ENCODE results near the gene EGFR.

- no peak for TF ChIP-seq POLR2A (IDR thresholded peaks at IDR 0.05; ENCODE audit: low read depth, low read length)
- TF ChIP-seq, protein P1, sequence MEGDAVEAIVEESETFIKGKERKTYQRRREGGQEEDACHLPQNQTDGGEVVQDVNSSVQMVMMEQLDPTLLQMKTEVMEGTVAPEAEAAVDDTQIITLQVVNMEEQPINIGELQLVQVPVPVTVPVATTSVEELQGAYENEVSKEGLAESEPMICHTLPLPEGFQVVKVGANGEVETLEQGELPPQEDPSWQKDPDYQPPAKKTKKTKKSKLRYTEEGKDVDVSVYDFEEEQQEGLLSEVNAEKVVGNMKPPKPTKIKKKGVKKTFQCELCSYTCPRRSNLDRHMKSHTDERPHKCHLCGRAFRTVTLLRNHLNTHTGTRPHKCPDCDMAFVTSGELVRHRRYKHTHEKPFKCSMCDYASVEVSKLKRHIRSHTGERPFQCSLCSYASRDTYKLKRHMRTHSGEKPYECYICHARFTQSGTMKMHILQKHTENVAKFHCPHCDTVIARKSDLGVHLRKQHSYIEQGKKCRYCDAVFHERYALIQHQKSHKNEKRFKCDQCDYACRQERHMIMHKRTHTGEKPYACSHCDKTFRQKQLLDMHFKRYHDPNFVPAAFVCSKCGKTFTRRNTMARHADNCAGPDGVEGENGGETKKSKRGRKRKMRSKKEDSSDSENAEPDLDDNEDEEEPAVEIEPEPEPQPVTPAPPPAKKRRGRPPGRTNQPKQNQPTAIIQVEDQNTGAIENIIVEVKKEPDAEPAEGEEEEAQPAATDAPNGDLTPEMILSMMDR (IDR thresholded peaks at IDR 0.05; ENCODE audit: extremely low read depth in 1 of 2, insufficient read depth in 1 of 2, low read depth in 1 of 2, low read length in 2 of 2) = no peak
- TF ChIP-seq JUN (IDR thresholded peaks at IDR 0.05; ENCODE audit: borderline replicate concordance, insufficient read depth, insufficient read length, low read depth) = no peak
- TF ChIP-seq EZH2 (IDR thresholded peaks at IDR 0.05; ENCODE audit: borderline replicate concordance, low read depth, low read length, severe bottlenecking) = no peak
- no peak for TF ChIP-seq POLR2AphosphoS5 (IDR thresholded peaks at IDR 0.05; ENCODE audit: insufficient read depth, low read depth, low read length)
- no peak for TF ChIP-seq GATA2 (IDR thresholded peaks at IDR 0.05; ENCODE audit: insufficient read depth, insufficient read length, low read depth, low read length)
- TF ChIP-seq, protein P2, sequence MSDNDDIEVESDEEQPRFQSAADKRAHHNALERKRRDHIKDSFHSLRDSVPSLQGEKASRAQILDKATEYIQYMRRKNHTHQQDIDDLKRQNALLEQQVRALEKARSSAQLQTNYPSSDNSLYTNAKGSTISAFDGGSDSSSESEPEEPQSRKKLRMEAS (IDR thresholded peaks at IDR 0.05; ENCODE audit: insufficient read depth, insufficient read length) = no peak
These were observed 239.8 kb downstream of the EGFR start for GRCh38 chr7:55258631-55259030.

Data from endothelial cell of umbilical vein (primary cell).